Epithelial cell of esophagus (primary cell): Measurements from ENCODE around the gene RIC8B.
A peak's percentile ranks its signal among the peaks of the same experiment; 100 is the strongest.

Experiments
- DNase-seq: peaks from one replicate; pipeline ENCODE4 v3.0.0; 2010; ENCODE audit warnings: low read depth
- H3K4me3 ChIP-seq: 2 replicates; pipeline ENCODE4 v1.5.1; 2011; ENCODE audit warnings: mild to moderate bottlenecking, low read length, control low read depth
- CTCF ChIP-seq: IDR thresholded peaks from 2 replicates; pipeline ENCODE4 v1.5.1; 2011; ENCODE audit warnings: low read depth, mild to moderate bottlenecking, low read length, control low read depth, inconsistent platforms; ENCODE audit not compliant: insufficient read depth; ENCODE audit errors: missing control alignments

RIC8B gene

GRCh38 chr12:106886932-106887331 is 112.5 kb downstream of the RIC8B start:
- no peak for DNase-seq

GRCh38 chr12:106888348-106888970 is 114.0 kb downstream of the RIC8B start:
- H3K4me3 ChIP-seq: no peak overlapping the region
- no peak for TF ChIP-seq CTCF
- DNase-seq: no peak

More at GRCh38 chr12:106886932-106887331, 112.5 kb downstream of the RIC8B start:
- H3K4me3 ChIP-seq: no peak overlapping the region
- no peak for TF ChIP-seq CTCF

- DNase-seq: no peak
- H3K4me3 ChIP-seq: no peak overlapping the region
- no peak for TF ChIP-seq CTCF
Observed at GRCh38 chr12:106889326-106889725, 114.8 kb downstream of the RIC8B start.

- H3K4me3 ChIP-seq: no peak overlapping the region
- DNase-seq: no peak
- TF ChIP-seq CTCF: no peak
Observed at GRCh38 chr12:106889950-106890626, 115.6 kb downstream of the RIC8B start.

- no peak overlapping the region for H3K4me3 ChIP-seq
- DNase-seq: peak; percentile 65
- no peak for TF ChIP-seq CTCF
Observed at GRCh38 chr12:106892075-106892474, 117.6 kb downstream of the RIC8B start.

- no peak for TF ChIP-seq CTCF
- no peak overlapping the region for H3K4me3 ChIP-seq
- DNase-seq: peak; percentile 18
Observed at GRCh38 chr12:106893451-106893850, 119.0 kb downstream of the RIC8B start.

- no peak overlapping the region for H3K4me3 ChIP-seq
- no peak for TF ChIP-seq CTCF
- DNase-seq: peak; percentile 48
Observed at GRCh38 chr12:106894774-106895173, 120.3 kb downstream of the RIC8B start.
